GM12878 (cell line): ENCODE data around the gene RAPGEF4. TPM values are rescaled to one million over a fixed set of nuclear protein-coding genes. Genes with fewer than 3 reads are reported as not detected.

ENCODE experiments used
- ATAC-seq: fragments of 200-7000 bp; cut with Tn5 transposase; 3 replicates; pipeline ENCODE4 v1.9.1; 2020; ENCODE audit warnings: mild to moderate bottlenecking, moderate library complexity
- BruUV-seq: library from RNA; stranded (reverse); fragments of 400-500 nt; replicated peaks from 2 replicates; lab custom pipeline; 2021; lab: Mats Ljungman, UMichigan
- CTCF ChIA-PET: fragments of 300-600 bp; sonication (Branson Sonifier 250); formaldehyde crosslinking; extraction: SDS; loops from one replicate; lab custom pipeline; 2021; ENCODE audit warnings: inconsistent platforms; lab: Yijun Ruan, JAX
- POLR2A ChIA-PET: fragments of 350-600 bp; formaldehyde crosslinking; extraction: SDS; loops from one replicate; lab custom pipeline; 2021; ENCODE audit warnings: inconsistent platforms; lab: Charles Lee
- RAD21 ChIA-PET: fragments of 300-600 bp; sonication (Branson Sonifier 250); formaldehyde crosslinking; loops from one replicate; lab custom pipeline; 2023; ENCODE audit warnings: antibody characterized with exemption; ENCODE audit not compliant: unreplicated experiment; lab: Charles Lee
- SMC1A ChIA-PET: fragments of 300-600 bp; sonication (Branson Sonifier 250); formaldehyde crosslinking; loops from one replicate; lab custom pipeline; 2023; ENCODE audit not compliant: unreplicated experiment, uncharacterized antibody; lab: Charles Lee
- DNase-seq: peaks from one replicate; pipeline ENCODE4 v3.0.0-alpha.2; 2011; ENCODE audit warnings: low read depth, low spot score
- FAIRE-seq: peaks from 3 replicates; lab custom pipeline; 2011; peaks lifted over from hg19 to GRCh38; lab: Jason Lieb, UNC
- H2AFZ ChIP-seq: 2 replicates; pipeline ENCODE4 v1.6.0; 2011; ENCODE audit warnings: low read depth, low read length, control low read depth; ENCODE audit not compliant: control insufficient read depth
- H3K27ac ChIP-seq: 2 replicates; pipeline ENCODE4 v1.5.1; 2011; ENCODE audit warnings: control low read depth; ENCODE audit not compliant: control insufficient read depth, insufficient read depth
- H3K27me3 ChIP-seq, 2 experiments: replicated peaks in 1 of 2; 2 replicates each; pipeline versions ENCODE4 v1.6.0 to v1.6.1; 2011; ENCODE audit warnings: low read length in 1 of 2; ENCODE audit not compliant: control insufficient read depth in 2 of 2, insufficient read depth in 2 of 2
- H3K36me3 ChIP-seq, 2 experiments: 2 replicates each; pipeline ENCODE4 v1.5.1; 2011; ENCODE audit warnings: low read length in 1 of 2; ENCODE audit not compliant: control insufficient read depth in 2 of 2, insufficient read depth in 2 of 2
- H3K4me1 ChIP-seq: 2 replicates; pipeline ENCODE4 v1.6.1; 2011; ENCODE audit warnings: mild to moderate bottlenecking, low read length, moderate library complexity, mixed read lengths; ENCODE audit not compliant: control insufficient read depth, insufficient read depth
- H3K4me2 ChIP-seq: 2 replicates; pipeline ENCODE4 v1.6.0; 2011; ENCODE audit warnings: control low read depth; ENCODE audit not compliant: control insufficient read depth, insufficient read depth
- H3K4me3 ChIP-seq: fragments of 200-600 bp; sonication (generic); 2 replicates; pipeline ENCODE4 v1.5.1; 2016
- H3K79me2 ChIP-seq: 2 replicates; pipeline ENCODE4 v1.6.0; 2011; ENCODE audit warnings: low read length; ENCODE audit not compliant: control insufficient read depth, insufficient read depth
- H3K9ac ChIP-seq: 2 replicates; pipeline ENCODE4 v1.8.0; 2011; ENCODE audit warnings: low read length, control low read depth, mixed read lengths; ENCODE audit not compliant: control insufficient read depth, insufficient read depth
- H3K9me3 ChIP-seq: replicated peaks from 3 replicates; pipeline ENCODE4 v1.5.1; 2011; ENCODE audit warnings: mild to moderate bottlenecking, low read length; ENCODE audit not compliant: control insufficient read depth, insufficient read depth
- H4K20me1 ChIP-seq: 2 replicates; pipeline ENCODE4 v1.6.0; 2011; ENCODE audit not compliant: control insufficient read depth, insufficient read depth
- BACH1 ChIP-seq: fragments of 450-650 bp; IDR thresholded peaks from 2 replicates; pipeline ENCODE4 v1.6.1; 2017; ENCODE audit warnings: mild to moderate bottlenecking, borderline replicate concordance
- CHD2 ChIP-seq: IDR thresholded peaks from 2 replicates; pipeline ENCODE4 v1.6.1; 2011; ENCODE audit warnings: low read depth, low read length, improper control_type of control experiment, borderline replicate concordance
- PAX8 ChIP-seq: fragments of 450-650 bp; IDR thresholded peaks from 2 replicates; pipeline ENCODE4 v1.6.1; 2017; ENCODE audit warnings: mild to moderate bottlenecking, moderate library complexity
- POLR2AphosphoS5 ChIP-seq: IDR thresholded peaks from 2 replicates; pipeline ENCODE4 v1.6.1; 2011; ENCODE audit warnings: mild to moderate bottlenecking, low read length, inconsistent platforms
- SRF ChIP-seq, 2 experiments: IDR thresholded peaks; 2 replicates each; pipeline ENCODE4 v1.6.1; 2011; ENCODE audit warnings: low read depth in 2 of 2, low read length in 2 of 2, mild to moderate bottlenecking in 1 of 2, moderate library complexity in 1 of 2
- WRNIP1 ChIP-seq: IDR thresholded peaks from 2 replicates; pipeline ENCODE4 v1.6.1; 2011; ENCODE audit warnings: low read depth, low read length, improper control_type of control experiment, borderline replicate concordance
- WGBS: methylation state at CpG from one replicate; pipeline ENCODE4 v1.1.6; 2016; ENCODE audit warnings: low lambda C conversion rate; ENCODE audit not compliant: insufficient replicate concordance, insufficient coverage; ENCODE audit errors: missing lambda C conversion rate; 5-methylcytosine and 5-hydroxymethylcytosine counted together
- in situ Hi-C: fragments of 300-500 bp; cut with MboI; formaldehyde crosslinking; loops from 9 replicates; pipeline ENCODE4 v1.14.3; 2018; ENCODE audit warnings: mixed read lengths
- intact Hi-C: fragments of 100-400 bp; cut with micrococcal nuclease; formaldehyde crosslinking; loops from one replicate; pipeline ENCODE4 v1.14.2; 2022; ENCODE audit not compliant: unreplicated experiment
- polyA plus RNA-seq, 11 experiments: library from polyadenylated mRNA; depleted of rRNA in 4 of 11; unstranded in 6 of 11; stranded (reverse) in 5 of 11; fragments of >200 nt; fragmentation: Nextera tagmentation in 4 of 11; fragmentation: Illumina TruSeq in 1 of 11; extraction: Ambion mirVana in 4 of 11; extraction: Trizol in 1 of 11; gene quantifications; 1 replicate in 1 of 11; 2 replicates in 10 of 11; pipeline versions ENCODE4 v1.2.1 to v1.2.3, GENCODE V29; 2011 to 2016; ENCODE audit warnings: inconsistent platforms in 2 of 11, missing spikeins in 2 of 11, low read depth in 1 of 11
- total RNA-seq, 4 experiments: library from RNA; depleted of rRNA in 3 of 4; stranded (reverse); fragments of >200 nt in 3 of 4; fragmentation: Illumina TruSeq in 1 of 4; extraction: Trizol in 1 of 4; gene quantifications; 2 replicates each; pipeline versions ENCODE4 v1.2.1 to v1.2.3, GENCODE V29; 2013 to 2021
- TF ChIP-seq, protein P1 (sequence below): fragments of 150-350 bp; IDR thresholded peaks from 2 replicates; pipeline ENCODE4 v1.6.1; 2016; ENCODE audit warnings: low read depth, low read length

RAPGEF4 gene
- total and polyA plus RNA-seq, 10 of the 15 experiments (the other 5 are each of a cell fraction or from before 2014, with no cell fraction given), result 0.18 TPM; not detected in 8

DNA sequence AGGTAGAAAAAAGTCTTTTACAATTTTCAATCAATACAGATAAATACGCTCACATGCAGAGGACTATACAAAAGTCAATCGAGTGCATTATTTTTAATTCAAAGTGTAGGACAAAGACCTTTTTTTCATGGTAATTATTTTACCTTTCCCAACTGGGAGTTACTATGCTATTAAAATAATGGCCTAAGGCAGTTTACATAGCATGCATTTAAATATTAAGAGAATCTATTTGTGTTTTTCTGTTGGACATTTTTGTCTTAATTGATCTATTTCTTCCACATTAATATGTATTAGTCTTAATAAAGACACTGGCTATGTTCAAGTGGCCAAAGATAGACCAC is 209.8 kb downstream of the RAPGEF4 start:
- H3K27me3 ChIP-seq, result no peaks in the 10 kb centered on the region
- POLR2A ChIA-PET, result no interaction called here
- DNase-seq, result no peak
- H3K4me3 ChIP-seq, result no peak overlapping the region
- no TSS peak for BruUV-seq
- H4K20me1 ChIP-seq, result no peaks in the 10 kb centered on the region
- no peak overlapping the region for H3K27ac ChIP-seq
- intact Hi-C loops, result no loop called here
- no peak overlapping the region for H2AFZ ChIP-seq
- no peak overlapping the region for H3K4me2 ChIP-seq
- H3K9ac ChIP-seq, result no peak overlapping the region
- no peak for TF ChIP-seq POLR2AphosphoS5
- no peak for TF ChIP-seq CHD2
- no peak for TF ChIP-seq SRF (IDR thresholded peaks at IDR 0.05; ENCODE audit: low read depth in 2 of 2, low read length in 2 of 2)
- no peak for TF ChIP-seq BACH1
- TF ChIP-seq, protein P1, sequence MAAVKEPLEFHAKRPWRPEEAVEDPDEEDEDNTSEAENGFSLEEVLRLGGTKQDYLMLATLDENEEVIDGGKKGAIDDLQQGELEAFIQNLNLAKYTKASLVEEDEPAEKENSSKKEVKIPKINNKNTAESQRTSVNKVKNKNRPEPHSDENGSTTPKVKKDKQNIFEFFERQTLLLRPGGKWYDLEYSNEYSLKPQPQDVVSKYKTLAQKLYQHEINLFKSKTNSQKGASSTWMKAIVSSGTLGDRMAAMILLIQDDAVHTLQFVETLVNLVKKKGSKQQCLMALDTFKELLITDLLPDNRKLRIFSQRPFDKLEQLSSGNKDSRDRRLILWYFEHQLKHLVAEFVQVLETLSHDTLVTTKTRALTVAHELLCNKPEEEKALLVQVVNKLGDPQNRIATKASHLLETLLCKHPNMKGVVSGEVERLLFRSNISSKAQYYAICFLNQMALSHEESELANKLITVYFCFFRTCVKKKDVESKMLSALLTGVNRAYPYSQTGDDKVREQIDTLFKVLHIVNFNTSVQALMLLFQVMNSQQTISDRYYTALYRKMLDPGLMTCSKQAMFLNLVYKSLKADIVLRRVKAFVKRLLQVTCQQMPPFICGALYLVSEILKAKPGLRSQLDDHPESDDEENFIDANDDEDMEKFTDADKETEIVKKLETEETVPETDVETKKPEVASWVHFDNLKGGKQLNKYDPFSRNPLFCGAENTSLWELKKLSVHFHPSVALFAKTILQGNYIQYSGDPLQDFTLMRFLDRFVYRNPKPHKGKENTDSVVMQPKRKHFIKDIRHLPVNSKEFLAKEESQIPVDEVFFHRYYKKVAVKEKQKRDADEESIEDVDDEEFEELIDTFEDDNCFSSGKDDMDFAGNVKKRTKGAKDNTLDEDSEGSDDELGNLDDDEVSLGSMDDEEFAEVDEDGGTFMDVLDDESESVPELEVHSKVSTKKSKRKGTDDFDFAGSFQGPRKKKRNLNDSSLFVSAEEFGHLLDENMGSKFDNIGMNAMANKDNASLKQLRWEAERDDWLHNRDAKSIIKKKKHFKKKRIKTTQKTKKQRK, result no peak
- TF ChIP-seq WRNIP1, result no peak
- no peak for TF ChIP-seq PAX8
- no peak for FAIRE-seq
- in situ Hi-C loops, result loop anchor here (25.0 kb wide), 1 partner anchor 133 kb away; no protein-coding TSS in a partner anchor
- H3K36me3 ChIP-seq, result no peaks in the 10 kb centered on the region
- ATAC-seq, result no peak
- RAD21 ChIA-PET, result no interaction called here
- H3K4me1 ChIP-seq, result no peaks in the 10 kb centered on the region
- no peaks in the 10 kb centered on the region for H3K9me3 ChIP-seq
- no peaks in the 10 kb centered on the region for H3K79me2 ChIP-seq
- 60% methylated on average over 2 of the region's 2 CpGs for WGBS
- CTCF ChIA-PET, result no interaction called here
- SMC1A ChIA-PET, result no interaction called here
